Immature natural killer cell (primary cell): ENCODE results near the gene CACYBP. TPM values are rescaled to one million over a fixed set of nuclear protein-coding genes. Genes with fewer than 3 reads are reported as not detected.

Source experiments
- DNase-seq, 3 donors: peaks; one replicate each; pipeline ENCODE4 v3.0.0; 2022; ENCODE audit warnings: mixed read lengths in 1 of 3
- H3K27ac Mint-ChIP-seq, 6 donors: one replicate each; pipeline ENCODE4 v1.8.0; 2020; ENCODE audit warnings: mixed read lengths in 6 of 6, mild to moderate bottlenecking in 5 of 6, inconsistent platforms in 4 of 6, moderate library complexity in 3 of 6
- H3K27me3 Mint-ChIP-seq, 3 donors: one replicate each; pipeline ENCODE4 v1.8.0; 2020 to 2021; ENCODE audit warnings: low read depth in 3 of 3, mild to moderate bottlenecking in 3 of 3, mixed read lengths in 3 of 3, moderate library complexity in 3 of 3, inconsistent platforms in 1 of 3
- H3K36me3 Mint-ChIP-seq, 3 donors: one replicate each; pipeline ENCODE4 v1.8.0; 2020; ENCODE audit warnings: mixed read lengths in 3 of 3, inconsistent platforms in 2 of 3, mild to moderate bottlenecking in 2 of 3
- H3K4me1 Mint-ChIP-seq, 2 donors: one replicate each; pipeline ENCODE4 v1.8.0; 2020; ENCODE audit warnings: inconsistent platforms in 2 of 2, mild to moderate bottlenecking in 2 of 2, mixed read lengths in 2 of 2, moderate library complexity in 1 of 2
- H3K4me3 Mint-ChIP-seq, 5 donors: one replicate each; pipeline ENCODE4 v1.8.0; 2020; ENCODE audit warnings: mild to moderate bottlenecking in 5 of 5, mixed read lengths in 5 of 5, inconsistent platforms in 3 of 5, moderate library complexity in 3 of 5
- H3K9me3 Mint-ChIP-seq, 6 donors: one replicate each; pipeline ENCODE4 v1.8.0; 2020; ENCODE audit warnings: mild to moderate bottlenecking in 6 of 6, mixed read lengths in 6 of 6, inconsistent platforms in 4 of 6, moderate library complexity in 3 of 6
- polyA plus RNA-seq, 3 donors: library from polyadenylated mRNA; unstranded; fragments of 300-500 nt; fragmentation: Illumina TruSeq; gene quantifications; one replicate each; pipeline ENCODE4 v1.2.3, GENCODE V29; 2021

Gene CACYBP
- polyA plus RNA-seq, 3 donors from 2014 or later = 131 to 160 (median 135) TPM

GRCh38 chr1:174988539-174988938, 11.2 kb upstream of the CACYBP start:
- Mint-ChIP-seq H3K9me3 (no peaks in the 10 kb centered on the region), H3K4me1 (peaks cover 35 to 57% of the 10 kb centered on the region in 2 donors), H3K4me3 (peak overlapping the region; percentile 6 to 66 (median 23)), H3K36me3 (peaks cover 0 to 21% (median 8%) of the 10 kb centered on the region in 3 donors), H3K27ac (peak overlapping the region; percentile 71 to 95 (median 85)), H3K27me3 (peaks cover 0 to 4% (median 3%) of the 10 kb centered on the region in 3 donors)
- DNase-seq = no peak

GRCh38 chr1:174988986-174989385, 10.8 kb upstream of the CACYBP start:
- peak overlapping the region; percentile 89 to 96 (median 94) for H3K27ac Mint-ChIP-seq
- peaks cover 35 to 52% of the 10 kb centered on the region in 2 donors for H3K4me1 Mint-ChIP-seq
- peaks cover 0 to 4% (median 3%) of the 10 kb centered on the region in 3 donors for H3K27me3 Mint-ChIP-seq
- peaks cover 3 to 26% (median 8%) of the 10 kb centered on the region in 3 donors for H3K36me3 Mint-ChIP-seq
- no peaks in the 10 kb centered on the region for H3K9me3 Mint-ChIP-seq
- DNase-seq = peak in 1 of 3 donors; percentile 18
- H3K4me3 Mint-ChIP-seq = peak overlapping the region; percentile 77 to 89 (median 83)

- peak overlapping the region; percentile 77 to 89 (median 83) for H3K4me3 Mint-ChIP-seq
- no peak for DNase-seq
- H3K27ac Mint-ChIP-seq = peak overlapping the region; percentile 89 to 96 (median 94)
- peaks cover 0 to 4% (median under 1%) of the 10 kb centered on the region in 3 donors for H3K27me3 Mint-ChIP-seq
- no peaks in the 10 kb centered on the region for H3K9me3 Mint-ChIP-seq
- H3K4me1 Mint-ChIP-seq = peaks cover 35 to 49% of the 10 kb centered on the region in 2 donors
- H3K36me3 Mint-ChIP-seq = peaks cover 5 to 26% (median 7%) of the 10 kb centered on the region in 3 donors
These were observed 10.1 kb upstream of the CACYBP start for GRCh38 chr1:174989536-174990220.

GRCh38 chr1:174990382-174990999, 9.3 kb upstream of the CACYBP start:
- Mint-ChIP-seq H3K27ac (peak overlapping the region; percentile 93 to 96 (median 95)), H3K4me1 (peaks cover 31 to 40% of the 10 kb centered on the region in 2 donors), H3K4me3 (peak overlapping the region; percentile 81 to 91 (median 88)), H3K36me3 (peaks cover 4 to 21% (median 5%) of the 10 kb centered on the region in 3 donors), H3K27me3 (peaks cover 0 to 4% (median 0%) of the 10 kb centered on the region in 3 donors), H3K9me3 (no peaks in the 10 kb centered on the region)
- DNase-seq = peak; percentile 33 to 47 (median 43)

GRCh38 chr1:174991473-174991872, 8.3 kb upstream of the CACYBP start:
- no peak for DNase-seq
- Mint-ChIP-seq H3K27ac (peak overlapping the region in 4 of 6 donors; percentile 76 to 95 (median 82)), H3K4me1 (peaks cover 30 to 37% of the 10 kb centered on the region in 2 donors), H3K9me3 (no peaks in the 10 kb centered on the region), H3K36me3 (peaks cover 4 to 20% (median 5%) of the 10 kb centered on the region in 3 donors), H3K27me3 (peaks cover 0 to 4% (median 0%) of the 10 kb centered on the region in 3 donors), H3K4me3 (peak overlapping the region in 3 of 5 donors; percentile 1 to 46 (median 18))

GRCh38 chr1:174995121-174995520, 4.6 kb upstream of the CACYBP start:
- peaks cover 0 to 5% (median 2%) of the 10 kb centered on the region in 3 donors for H3K27me3 Mint-ChIP-seq
- no peak overlapping the region for H3K27ac Mint-ChIP-seq
- H3K9me3 Mint-ChIP-seq = no peaks in the 10 kb centered on the region

GRCh38 chr1:174995916-174996315, 3.8 kb upstream of the CACYBP start:
- Mint-ChIP-seq H3K9me3 (no peaks in the 10 kb centered on the region), H3K27ac (no peak overlapping the region), H3K27me3 (peaks cover 2 to 5% (median 4%) of the 10 kb centered on the region in 3 donors), H3K4me1 (peaks cover 14 to 15% of the 10 kb centered on the region in 2 donors), H3K4me3 (no peak overlapping the region), H3K36me3 (peaks cover 0 to 18% (median 5%) of the 10 kb centered on the region in 3 donors)
- DNase-seq = no peak

More at GRCh38 chr1:174995121-174995520, 4.6 kb upstream of the CACYBP start:
- DNase-seq = no peak
- no peak overlapping the region for H3K4me3 Mint-ChIP-seq
- peaks cover 0 to 18% (median 5%) of the 10 kb centered on the region in 3 donors for H3K36me3 Mint-ChIP-seq
- peaks cover 13 to 15% of the 10 kb centered on the region in 2 donors for H3K4me1 Mint-ChIP-seq

- Mint-ChIP-seq H3K27ac (peak overlapping the region in 1 of 6 donors; percentile 40), H3K9me3 (no peaks in the 10 kb centered on the region), H3K4me3 (no peak overlapping the region), H3K27me3 (peaks cover 2 to 5% (median 4%) of the 10 kb centered on the region in 3 donors), H3K4me1 (peaks cover 15 to 17% of the 10 kb centered on the region in 2 donors), H3K36me3 (peaks cover 0 to 18% (median 5%) of the 10 kb centered on the region in 3 donors)
- DNase-seq = no peak
These were observed 3.3 kb upstream of the CACYBP start for GRCh38 chr1:174996476-174996875.

GRCh38 chr1:174997041-174997440, 2.7 kb upstream of the CACYBP start:
- no peak for DNase-seq
- Mint-ChIP-seq H3K36me3 (peaks cover 0 to 18% (median 5%) of the 10 kb centered on the region in 3 donors), H3K27ac (peak overlapping the region in 4 of 6 donors; percentile 9 to 77 (median 44)), H3K4me1 (peaks cover 19 to 23% of the 10 kb centered on the region in 2 donors), H3K9me3 (no peaks in the 10 kb centered on the region), H3K27me3 (peaks cover 2 to 5% (median 4%) of the 10 kb centered on the region in 3 donors), H3K4me3 (peak overlapping the region in 1 of 5 donors; percentile 39)

- Mint-ChIP-seq H3K27ac (no peak overlapping the region), H3K4me1 (peaks cover 34 to 35% of the 10 kb centered on the region in 2 donors), H3K4me3 (no peak overlapping the region), H3K27me3 (peaks cover 2 to 5% (median 4%) of the 10 kb centered on the region in 3 donors), H3K9me3 (no peaks in the 10 kb centered on the region), H3K36me3 (peaks cover 0 to 8% (median 4%) of the 10 kb centered on the region in 3 donors)
- peak; percentile 65 to 72 (median 67) for DNase-seq
These were observed 1.1 kb upstream of the CACYBP start for GRCh38 chr1:174998569-174999215.

GRCh38 chr1:174999216-174999935, 371 bp upstream of the CACYBP start:
- H3K27ac Mint-ChIP-seq = no peak overlapping the region
- H3K4me3 Mint-ChIP-seq = no peak overlapping the region
- H3K36me3 Mint-ChIP-seq = peaks cover 0 to 3% (median 0%) of the 10 kb centered on the region in 3 donors
- H3K27me3 Mint-ChIP-seq = peaks cover 2 to 5% (median 4%) of the 10 kb centered on the region in 3 donors
- peak; percentile 98 to 99 (median 98) for DNase-seq
- peaks cover 36 to 41% of the 10 kb centered on the region in 2 donors for H3K4me1 Mint-ChIP-seq
- H3K9me3 Mint-ChIP-seq = no peaks in the 10 kb centered on the region

- H3K36me3 Mint-ChIP-seq = peaks cover 0 to 3% (median 0%) of the 10 kb centered on the region in 3 donors
- H3K4me1 Mint-ChIP-seq = peaks cover 36 to 51% of the 10 kb centered on the region in 2 donors
- no peaks in the 10 kb centered on the region for H3K9me3 Mint-ChIP-seq
- peak overlapping the region in 2 of 6 donors; percentile 88 to 94 for H3K27ac Mint-ChIP-seq
- H3K27me3 Mint-ChIP-seq = peaks cover 2 to 4% (median 3%) of the 10 kb centered on the region in 3 donors
- no peak for DNase-seq
- no peak overlapping the region for H3K4me3 Mint-ChIP-seq
These were observed 995 bp downstream of the CACYBP start for GRCh38 chr1:175000697-175001187.
